Fibroblast of lung (primary cell): ENCODE data around the gene KIF1A.

Experiments used
- EZH2 ChIP-seq: IDR thresholded peaks from 2 replicates; pipeline ENCODE4 v1.5.1; 2012; ENCODE audit warnings: low read length, control low read depth, mild to moderate bottlenecking; ENCODE audit errors: missing control alignments
- TF ChIP-seq, protein P1 (sequence below), 2 donors: IDR thresholded peaks in 1 of 2; conservative IDR thresholded peaks in 1 of 2; 1 replicate in 1 of 2; 2 replicates in 1 of 2; pipeline ENCODE4 v1.5.1; 2011 to 2012; ENCODE audit warnings: low read length in 2 of 2, control low read depth in 1 of 2, inconsistent platforms in 1 of 2, low read depth in 1 of 2, mild to moderate bottlenecking in 1 of 2

- TF ChIP-seq, protein P1, sequence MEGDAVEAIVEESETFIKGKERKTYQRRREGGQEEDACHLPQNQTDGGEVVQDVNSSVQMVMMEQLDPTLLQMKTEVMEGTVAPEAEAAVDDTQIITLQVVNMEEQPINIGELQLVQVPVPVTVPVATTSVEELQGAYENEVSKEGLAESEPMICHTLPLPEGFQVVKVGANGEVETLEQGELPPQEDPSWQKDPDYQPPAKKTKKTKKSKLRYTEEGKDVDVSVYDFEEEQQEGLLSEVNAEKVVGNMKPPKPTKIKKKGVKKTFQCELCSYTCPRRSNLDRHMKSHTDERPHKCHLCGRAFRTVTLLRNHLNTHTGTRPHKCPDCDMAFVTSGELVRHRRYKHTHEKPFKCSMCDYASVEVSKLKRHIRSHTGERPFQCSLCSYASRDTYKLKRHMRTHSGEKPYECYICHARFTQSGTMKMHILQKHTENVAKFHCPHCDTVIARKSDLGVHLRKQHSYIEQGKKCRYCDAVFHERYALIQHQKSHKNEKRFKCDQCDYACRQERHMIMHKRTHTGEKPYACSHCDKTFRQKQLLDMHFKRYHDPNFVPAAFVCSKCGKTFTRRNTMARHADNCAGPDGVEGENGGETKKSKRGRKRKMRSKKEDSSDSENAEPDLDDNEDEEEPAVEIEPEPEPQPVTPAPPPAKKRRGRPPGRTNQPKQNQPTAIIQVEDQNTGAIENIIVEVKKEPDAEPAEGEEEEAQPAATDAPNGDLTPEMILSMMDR (conservative IDR thresholded peaks at IDR 0.05 in 1 of 2, IDR thresholded peaks at IDR 0.05 in 1 of 2; ENCODE audit: low read depth in 1 of 2, low read length in 2 of 2), result no peak
- no peak for TF ChIP-seq EZH2
These were observed 32.8 kb upstream of the KIF1A start for GRCh38 chr2:240852671-240853314.
